DND-41 (cell line): Measurements from ENCODE around the gene LYRM7.

Source experiments
- ATAC-seq: fragments of 200-7000 bp; cut with Tn5 transposase; 3 replicates; pipeline ENCODE4 v1.9.1; 2021; ENCODE audit warnings: low read depth; ENCODE audit not compliant: insufficient read depth
- DNase-seq: peaks from one replicate; pipeline ENCODE4 v3.0.0-alpha.2; 2020
- H2AFZ ChIP-seq: 2 replicates; pipeline ENCODE4 v1.6.0; 2012; ENCODE audit warnings: low read depth, low read length
- H3K27ac ChIP-seq: 2 replicates; pipeline ENCODE4 v1.5.1; 2012; ENCODE audit warnings: low read length, inconsistent platforms
- H3K27me3 ChIP-seq: fragments of 200-600 bp; sonication (generic); 2 replicates; pipeline ENCODE4 v1.6.0; 2012; ENCODE audit warnings: low read length, mild to moderate bottlenecking, inconsistent platforms; ENCODE audit not compliant: insufficient read depth, poor library complexity
- H3K36me3 ChIP-seq: 2 replicates; pipeline ENCODE4 v1.5.1; 2012; ENCODE audit warnings: low read length, inconsistent platforms; ENCODE audit not compliant: insufficient read depth
- H3K4me1 ChIP-seq: 2 replicates; pipeline ENCODE4 v1.5.1; 2012; ENCODE audit warnings: mild to moderate bottlenecking, low read length; ENCODE audit not compliant: insufficient read depth
- H3K4me2 ChIP-seq: 2 replicates; pipeline ENCODE4 v1.6.0; 2012; ENCODE audit warnings: mild to moderate bottlenecking, moderate library complexity, low read length, inconsistent platforms; ENCODE audit not compliant: insufficient read depth
- H3K4me3 ChIP-seq, 2 experiments: fragments of 200-600 bp in 1 of 2; shearing (Covaris generic) in 1 of 2; 2 replicates each; pipeline ENCODE4 v1.5.1; 2012 to 2016; ENCODE audit warnings: inconsistent platforms in 2 of 2, low read length in 2 of 2, mild to moderate bottlenecking in 2 of 2, low read depth in 1 of 2, moderate library complexity in 1 of 2
- H3K79me2 ChIP-seq: 2 replicates; pipeline ENCODE4 v1.6.0; 2012; ENCODE audit warnings: low read length, inconsistent platforms; ENCODE audit not compliant: insufficient read depth
- H3K9ac ChIP-seq: 2 replicates; pipeline ENCODE4 v1.6.0; 2012; ENCODE audit warnings: low read depth, mild to moderate bottlenecking, inconsistent platforms, low read length, moderate library complexity
- H3K9me3 ChIP-seq: 2 replicates; pipeline ENCODE4 v1.5.1; 2012; ENCODE audit warnings: low read length, moderate library complexity, mild to moderate bottlenecking, inconsistent platforms; ENCODE audit not compliant: insufficient read depth, severe bottlenecking
- H4K20me1 ChIP-seq: 2 replicates; pipeline ENCODE4 v1.6.0; 2012; ENCODE audit warnings: low read length; ENCODE audit not compliant: insufficient read depth
- EZH2 ChIP-seq: IDR thresholded peaks from 3 replicates; pipeline ENCODE4 v1.6.1; 2012; ENCODE audit warnings: borderline replicate concordance, low read depth, mild to moderate bottlenecking, moderate library complexity, low read length, inconsistent platforms; ENCODE audit not compliant: severe bottlenecking
- TF ChIP-seq, protein P1 (sequence below): IDR thresholded peaks from 2 replicates; pipeline ENCODE4 v1.5.1; 2012; ENCODE audit warnings: borderline replicate concordance, low read length, moderate library complexity, mild to moderate bottlenecking; ENCODE audit not compliant: poor library complexity, severe bottlenecking; ENCODE audit errors: extremely low read depth

The LYRM7 gene

DNA sequence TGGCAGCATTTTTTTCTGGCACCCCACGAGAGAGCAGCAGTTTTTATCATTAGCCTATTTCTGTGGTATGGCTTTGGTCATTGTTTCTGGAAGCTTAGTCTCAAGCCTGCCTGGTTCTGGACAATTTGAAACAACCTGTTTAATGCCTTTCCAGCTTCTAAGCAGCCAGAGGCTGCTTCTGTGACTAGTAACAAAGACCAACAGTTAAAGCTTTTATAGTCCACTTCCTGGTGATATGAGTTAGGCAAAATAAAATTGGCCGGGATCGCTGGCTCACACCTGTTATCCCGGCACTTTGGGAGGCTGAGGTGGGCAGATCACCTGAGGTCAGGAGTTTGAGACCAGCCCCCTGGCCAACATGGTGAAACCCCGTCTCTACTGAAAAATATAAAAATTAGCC, 24.0 kb downstream of the LYRM7 start:
- ATAC-seq (no peak), DNase-seq (no peak)
- H3K36me3 ChIP-seq, result no peaks in the 10 kb centered on the region
- H3K27ac ChIP-seq, result no peak overlapping the region
- H3K79me2 ChIP-seq, result no peaks in the 10 kb centered on the region
- no peak overlapping the region for H2AFZ ChIP-seq
- no peak overlapping the region for H3K4me2 ChIP-seq
- no peaks in the 10 kb centered on the region for H4K20me1 ChIP-seq
- no peaks in the 10 kb centered on the region for H3K9me3 ChIP-seq
- H3K4me3 ChIP-seq, result no peak overlapping the region
- H3K4me1 ChIP-seq, result no peaks in the 10 kb centered on the region
- TF ChIP-seq, protein P1, sequence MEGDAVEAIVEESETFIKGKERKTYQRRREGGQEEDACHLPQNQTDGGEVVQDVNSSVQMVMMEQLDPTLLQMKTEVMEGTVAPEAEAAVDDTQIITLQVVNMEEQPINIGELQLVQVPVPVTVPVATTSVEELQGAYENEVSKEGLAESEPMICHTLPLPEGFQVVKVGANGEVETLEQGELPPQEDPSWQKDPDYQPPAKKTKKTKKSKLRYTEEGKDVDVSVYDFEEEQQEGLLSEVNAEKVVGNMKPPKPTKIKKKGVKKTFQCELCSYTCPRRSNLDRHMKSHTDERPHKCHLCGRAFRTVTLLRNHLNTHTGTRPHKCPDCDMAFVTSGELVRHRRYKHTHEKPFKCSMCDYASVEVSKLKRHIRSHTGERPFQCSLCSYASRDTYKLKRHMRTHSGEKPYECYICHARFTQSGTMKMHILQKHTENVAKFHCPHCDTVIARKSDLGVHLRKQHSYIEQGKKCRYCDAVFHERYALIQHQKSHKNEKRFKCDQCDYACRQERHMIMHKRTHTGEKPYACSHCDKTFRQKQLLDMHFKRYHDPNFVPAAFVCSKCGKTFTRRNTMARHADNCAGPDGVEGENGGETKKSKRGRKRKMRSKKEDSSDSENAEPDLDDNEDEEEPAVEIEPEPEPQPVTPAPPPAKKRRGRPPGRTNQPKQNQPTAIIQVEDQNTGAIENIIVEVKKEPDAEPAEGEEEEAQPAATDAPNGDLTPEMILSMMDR, result no peak
- no peak for TF ChIP-seq EZH2
- H3K9ac ChIP-seq, result no peak overlapping the region
- H3K27me3 ChIP-seq, result no peaks in the 10 kb centered on the region

DNA sequence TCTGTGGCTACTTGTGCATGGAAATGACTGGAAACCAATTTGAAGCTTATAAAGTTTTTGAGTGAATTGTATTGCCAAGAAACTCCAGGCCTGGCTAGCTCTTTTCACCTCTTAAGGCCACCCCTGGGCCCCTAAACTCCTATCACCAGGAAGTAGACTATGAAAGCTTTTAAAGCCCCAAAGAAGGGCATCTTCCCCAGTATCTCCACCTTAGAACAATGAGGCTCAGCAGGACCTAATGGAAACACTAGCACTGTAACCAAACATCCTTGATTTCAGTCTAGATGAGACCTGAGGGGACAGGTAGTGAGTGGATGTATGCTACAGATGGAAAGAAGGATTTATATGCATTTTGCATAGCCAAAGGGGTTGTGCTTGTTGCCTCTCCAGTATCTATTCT, 25.0 kb downstream of the LYRM7 start:
- Histone ChIP-seq H2AFZ (no peak overlapping the region), H3K27me3 (no peaks in the 10 kb centered on the region), H3K4me2 (no peak overlapping the region), H3K4me3 (no peak overlapping the region), H3K9me3 (no peaks in the 10 kb centered on the region), H3K27ac (no peak overlapping the region), H4K20me1 (no peaks in the 10 kb centered on the region), H3K4me1 (no peaks in the 10 kb centered on the region), H3K79me2 (no peaks in the 10 kb centered on the region), H3K9ac (no peak overlapping the region), H3K36me3 (no peaks in the 10 kb centered on the region)
- no peak for DNase-seq
- TF ChIP-seq EZH2, result no peak
- TF ChIP-seq, protein P1, result no peak
- ATAC-seq, result no peak

DNA sequence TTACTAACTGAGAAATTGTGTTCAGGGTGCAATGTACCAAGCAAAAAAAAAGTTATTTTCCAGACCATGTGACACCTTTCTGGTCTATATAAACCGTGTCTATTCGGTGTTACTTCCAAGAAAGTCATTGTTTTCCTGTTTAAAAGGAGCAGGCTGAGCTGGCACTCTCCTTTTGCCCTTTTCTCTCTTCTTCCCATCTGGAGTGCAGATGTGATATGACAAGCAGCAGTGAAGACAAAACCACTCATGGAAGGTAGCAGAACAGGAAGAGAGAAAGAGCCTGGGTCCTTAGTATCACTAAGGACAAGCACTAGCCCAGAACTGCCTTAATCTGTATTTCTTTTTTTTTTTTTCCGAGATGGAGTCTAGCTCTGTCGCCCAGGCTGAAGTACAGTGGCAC, 25.6 kb downstream of the LYRM7 start:
- Histone ChIP-seq H3K79me2 (no peaks in the 10 kb centered on the region), H4K20me1 (no peaks in the 10 kb centered on the region), H3K4me3 (no peak overlapping the region), H3K9me3 (no peaks in the 10 kb centered on the region), H3K36me3 (no peaks in the 10 kb centered on the region), H2AFZ (no peak overlapping the region), H3K9ac (no peak overlapping the region), H3K27me3 (no peaks in the 10 kb centered on the region), H3K4me1 (no peaks in the 10 kb centered on the region), H3K27ac (no peak overlapping the region), H3K4me2 (no peak overlapping the region)
- no peak for TF ChIP-seq EZH2
- TF ChIP-seq, protein P1, result no peak
- ATAC-seq (no peak), DNase-seq (no peak)

DNA sequence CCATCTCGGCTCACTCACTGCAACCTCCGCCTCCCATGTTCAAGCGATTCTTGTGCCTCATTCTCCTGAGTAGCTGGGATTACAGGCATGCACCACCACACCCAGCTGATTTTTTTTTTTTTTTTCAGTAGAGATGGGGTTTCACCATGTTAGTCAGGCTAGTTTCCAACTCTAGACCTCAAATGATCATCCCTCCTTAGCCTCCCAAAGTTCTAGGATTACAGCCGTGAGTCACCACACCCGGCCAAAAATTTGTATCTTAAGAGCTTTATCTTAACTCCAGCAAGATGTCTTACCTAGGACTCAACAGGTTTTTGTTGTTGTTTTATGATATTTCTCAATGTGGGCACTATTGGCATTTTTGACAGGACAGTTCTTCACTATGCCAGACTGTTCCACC, 27.9 kb downstream of the LYRM7 start:
- Histone ChIP-seq H3K9ac (no peak overlapping the region), H3K9me3 (no peaks in the 10 kb centered on the region), H3K4me1 (no peaks in the 10 kb centered on the region), H3K27ac (no peak overlapping the region), H3K27me3 (no peaks in the 10 kb centered on the region), H3K36me3 (no peaks in the 10 kb centered on the region), H3K79me2 (no peaks in the 10 kb centered on the region), H3K4me2 (no peak overlapping the region), H2AFZ (no peak overlapping the region), H3K4me3 (no peak overlapping the region), H4K20me1 (no peaks in the 10 kb centered on the region)
- TF ChIP-seq, protein P1, result no peak
- TF ChIP-seq EZH2, result no peak
- ATAC-seq (no peak), DNase-seq (no peak)
